SKM-1 treated with dmso at 0.1 percent for 144 hours (cell line): ENCODE data around the gene SPOCK1.
"Not testable (repeated sequence)": the region's sequence is repeated elsewhere in the genome, so short reads cannot be mapped to it uniquely, and the experiment has no call there.

Experiments
- DNase-seq: peaks from one replicate; lab custom pipeline; 2025; ENCODE audit not compliant: unreplicated experiment; lab: John Stamatoyannopoulos, UW

SPOCK1 gene

GRCh38 chr5:136985785-136986475, 513.2 kb downstream of the SPOCK1 start:
- DNase-seq: no peak

- DNase-seq: no peak
These were observed 514.2 kb downstream of the SPOCK1 start for GRCh38 chr5:136984772-136985446.

GRCh38 chr5:136981936-136982335, 517.2 kb downstream of the SPOCK1 start:
- no peak for DNase-seq

- no peak for DNase-seq
These were observed 520.0 kb downstream of the SPOCK1 start for GRCh38 chr5:136979131-136979530.

- DNase-seq: no peak
These were observed 535.6 kb downstream of the SPOCK1 start for GRCh38 chr5:136963504-136963903.

DNA sequence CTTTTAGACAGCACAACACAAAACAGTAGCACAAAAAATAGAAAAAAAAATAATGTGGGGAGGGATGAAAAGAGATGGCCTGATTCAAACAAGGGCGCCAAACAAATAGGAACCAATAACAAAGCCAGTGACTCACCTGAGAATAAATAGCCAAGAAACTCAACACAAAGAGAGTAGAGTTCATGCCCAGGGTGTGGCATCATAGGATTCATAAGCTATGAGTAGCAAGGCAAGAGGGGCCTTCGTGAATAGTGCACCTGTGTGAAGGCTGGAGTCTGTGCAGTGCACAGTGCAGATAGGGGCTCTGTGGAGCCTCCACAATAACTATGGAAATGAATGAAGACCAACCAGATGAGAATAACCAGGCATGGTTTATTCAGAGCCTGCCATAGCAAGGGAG, 541.7 kb downstream of the SPOCK1 start:
- no peak for DNase-seq

DNA sequence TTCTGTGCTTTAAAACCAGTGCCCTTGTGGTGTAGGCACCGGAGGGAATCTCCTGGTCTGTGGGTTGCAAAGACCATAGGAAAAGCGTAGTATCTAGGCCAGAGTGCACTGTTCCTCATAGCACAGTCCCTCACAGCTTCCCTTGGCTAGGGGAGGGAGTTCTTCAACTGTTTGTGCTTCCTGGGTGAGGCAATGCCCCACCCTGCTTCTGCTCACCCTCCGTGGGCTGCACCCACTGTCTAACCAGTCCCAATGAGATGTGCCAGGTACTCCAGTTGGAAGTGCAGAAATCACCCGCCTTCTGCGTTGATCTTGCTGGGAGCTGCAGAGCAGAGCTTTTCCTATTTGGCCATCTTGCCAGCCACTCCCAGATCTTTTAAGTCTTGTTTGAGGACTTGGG, 545.0 kb downstream of the SPOCK1 start:
- DNase-seq: not testable (repeated sequence)

DNA sequence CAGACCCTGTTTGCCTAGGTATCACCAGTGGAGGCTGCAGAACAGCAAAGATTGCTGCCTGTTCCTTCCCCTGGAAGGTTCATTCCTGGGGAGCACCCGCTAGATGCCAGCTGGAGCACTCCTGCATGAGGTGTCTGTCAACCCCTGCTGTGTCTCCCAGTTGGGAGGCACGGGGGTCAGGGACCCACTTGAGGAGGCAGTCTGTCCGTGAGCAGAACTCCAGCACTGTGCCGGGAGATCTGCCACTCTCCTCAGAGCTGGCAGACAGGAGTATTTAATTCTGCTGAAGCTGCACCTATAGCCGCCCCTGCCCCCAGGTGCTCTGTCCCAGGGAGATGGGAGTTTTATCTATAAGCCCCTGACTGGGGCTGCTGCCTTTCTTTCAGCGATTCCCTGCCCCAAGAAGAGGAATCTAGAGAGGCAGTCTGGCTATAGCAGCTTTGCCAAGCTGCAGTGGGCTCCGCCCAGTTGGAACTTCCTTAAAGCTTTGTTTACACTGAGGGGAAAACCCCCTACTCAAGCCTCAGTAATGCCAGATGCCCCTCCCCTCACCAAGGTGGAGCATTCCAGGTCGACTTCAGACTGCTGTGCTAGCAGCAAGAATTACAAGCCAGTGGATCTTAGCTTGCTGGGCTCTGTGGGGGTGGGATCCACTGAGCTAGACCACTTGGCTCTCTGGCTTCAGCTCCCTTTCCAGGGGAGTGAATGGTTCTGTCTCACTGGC, 545.6 kb downstream of the SPOCK1 start:
- DNase-seq: not testable (repeated sequence)

DNA sequence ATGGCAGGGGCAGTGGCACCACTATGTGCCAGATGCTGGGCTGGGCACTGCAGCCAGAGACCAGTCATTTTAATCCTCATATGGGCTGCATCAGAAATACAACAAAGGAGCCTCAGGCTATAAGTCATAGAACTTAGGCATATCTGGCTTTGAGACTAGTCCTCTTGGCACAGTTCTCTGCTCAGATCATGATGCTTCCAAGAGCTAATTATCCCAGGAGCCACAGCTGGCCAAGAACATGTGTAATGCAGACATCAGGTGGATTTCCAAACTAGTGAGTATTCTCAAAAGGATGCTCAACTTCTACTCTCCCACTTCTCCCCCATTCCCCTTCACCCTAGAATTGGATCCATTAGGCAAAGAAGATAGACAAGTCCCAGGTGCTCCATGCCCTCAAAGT, 571.6 kb downstream of the SPOCK1 start:
- no peak for DNase-seq

DNA sequence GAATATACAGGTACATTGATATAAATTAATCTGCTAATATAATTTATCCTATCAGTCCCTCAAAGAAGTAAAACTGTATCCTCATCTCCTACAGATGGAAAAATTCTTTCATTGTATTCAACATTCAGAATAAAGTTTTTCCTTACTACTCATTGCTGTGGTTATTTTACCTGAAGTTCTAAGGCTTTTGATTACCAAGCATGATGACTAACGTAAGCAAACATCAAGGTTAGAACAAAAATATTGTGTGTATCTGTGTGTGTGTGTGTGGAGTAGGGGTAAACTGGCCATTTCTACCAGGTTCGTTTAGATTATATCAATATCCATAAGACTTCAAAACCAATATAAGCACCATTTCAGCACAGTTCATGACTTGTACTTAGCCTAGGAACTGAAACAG, 573.1 kb downstream of the SPOCK1 start:
- no peak for DNase-seq
